Natural killer cell (primary cell): ENCODE data around the gene ALDH6A1. TPM values are rescaled to one million over a fixed set of nuclear protein-coding genes. Genes with fewer than 3 reads are reported as not detected.

Experiments
- ATAC-seq, 3 donors: fragments of 150-1000 bp in 2 of 3; fragments of 200-7000 bp in 1 of 3; cut with Tn5 transposase; 1 replicate in 1 of 3; 2 replicates in 2 of 3; pipeline ENCODE4 v1.10.0; 2021; ENCODE audit warnings: mild to moderate bottlenecking in 2 of 3, moderate library complexity in 2 of 3
- DNase-seq, 2 donors: peaks; one replicate each; pipeline versions ENCODE4 v3.0.0 to v3.0.0-alpha.2; 2013 to 2021; ENCODE audit warnings: mixed read lengths in 1 of 2
- H3K27ac ChIP-seq: one replicate; pipeline ENCODE4 v1.5.1; 2013; ENCODE audit warnings: mild to moderate bottlenecking, low read length
- H3K27me3 ChIP-seq: one replicate; pipeline ENCODE4 v1.6.1; 2013; ENCODE audit warnings: low read length; ENCODE audit not compliant: control insufficient read depth, insufficient read depth
- H3K36me3 ChIP-seq: one replicate; pipeline ENCODE4 v1.6.1; 2013; ENCODE audit warnings: low read length; ENCODE audit not compliant: control insufficient read depth, insufficient read depth
- H3K4me1 ChIP-seq: one replicate; pipeline ENCODE4 v1.6.1; 2013; ENCODE audit warnings: low read length; ENCODE audit not compliant: control insufficient read depth, insufficient read depth
- H3K4me3 ChIP-seq: one replicate; pipeline ENCODE4 v1.5.1; 2013; ENCODE audit warnings: low read length
- H3K9me3 ChIP-seq: one replicate; pipeline ENCODE4 v1.6.1; 2013; ENCODE audit warnings: low read length; ENCODE audit not compliant: control insufficient read depth, insufficient read depth
- H3K27ac Mint-ChIP-seq, 2 donors: one replicate each; pipeline ENCODE4 v1.8.0; 2022; ENCODE audit warnings: mild to moderate bottlenecking in 2 of 2, mixed read lengths in 2 of 2, moderate library complexity in 1 of 2
- H3K27me3 Mint-ChIP-seq, 2 donors: one replicate each; pipeline ENCODE4 v1.8.0; 2022; ENCODE audit warnings: low read depth in 2 of 2, mixed read lengths in 2 of 2
- H3K36me3 Mint-ChIP-seq: one replicate; pipeline ENCODE4 v1.8.0; 2022; ENCODE audit warnings: mixed read lengths
- H3K4me1 Mint-ChIP-seq, 2 donors: one replicate each; pipeline ENCODE4 v1.8.0; 2022; ENCODE audit warnings: mixed read lengths in 2 of 2
- H3K4me3 Mint-ChIP-seq: one replicate; pipeline ENCODE4 v1.8.0; 2022; ENCODE audit warnings: mild to moderate bottlenecking, moderate library complexity, mixed read lengths
- H3K9me3 Mint-ChIP-seq, 2 donors: one replicate each; pipeline ENCODE4 v1.8.0; 2022; ENCODE audit warnings: mixed read lengths in 2 of 2
- CTCF ChIP-seq: fragments of 200-600 bp; IDR thresholded peaks from one replicate; pipeline ENCODE4 v1.8.0; 2022; ENCODE audit warnings: antibody characterized with exemption
- WGBS: methylation state at CpG from one replicate; pipeline ENCODE4 v1.1.7; 2013; ENCODE audit warnings: missing lambda C conversion rate; ENCODE audit not compliant: insufficient coverage; 5-methylcytosine and 5-hydroxymethylcytosine counted together
- intact Hi-C: fragments of 100-400 bp; cut with micrococcal nuclease; formaldehyde crosslinking; loops from one replicate; pipeline ENCODE4 v1.14.2; 2022
- total RNA-seq, 4 donors: library from RNA; stranded (reverse); fragments of 120-200 nt in 1 of 4; gene quantifications; one replicate each; pipeline versions ENCODE4 v1.2.3 to v1.2.4, GENCODE V29; 2013 to 2022

The ALDH6A1 gene
- total RNA-seq, 3 donors from 2014 or later (not counting 1 experiment from before 2014, with no cell fraction given) = 8.5 to 9.6 (median 9.5) TPM

DNA sequence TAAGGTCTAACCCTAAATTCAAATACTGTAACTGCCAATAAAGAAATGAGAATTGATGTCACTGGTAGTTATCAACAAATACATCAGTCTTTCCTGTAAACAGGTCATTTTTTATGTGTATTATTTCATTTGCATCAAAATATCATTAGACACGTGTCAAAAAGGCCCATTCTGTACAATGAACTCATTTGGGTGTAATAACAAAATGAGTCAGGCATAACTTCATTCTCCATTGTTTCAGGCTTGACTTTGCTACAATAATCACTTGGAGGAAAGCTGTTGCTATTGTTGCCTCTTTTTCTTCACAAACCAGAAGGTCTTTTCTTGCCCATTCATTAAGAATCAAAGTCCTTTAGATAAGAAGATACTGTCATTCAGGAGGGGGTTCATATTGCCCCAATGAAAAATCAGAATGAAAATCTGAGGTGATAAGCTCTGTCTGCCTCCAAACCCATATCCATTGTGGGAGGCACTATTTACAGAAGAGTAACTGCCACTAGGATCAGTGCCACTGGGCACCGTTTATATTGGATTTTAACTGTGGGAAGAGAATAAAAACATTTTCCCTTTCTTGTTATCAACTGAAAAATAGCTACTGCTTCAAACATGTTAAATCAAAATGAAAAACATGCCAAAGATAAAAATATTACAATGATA, 75.3 kb downstream of the ALDH6A1 start:
- no peak for TF ChIP-seq CTCF
- H3K4me1 Mint-ChIP-seq = no peaks in the 10 kb centered on the region

More for the DNA sequence above, 75.3 kb downstream of the ALDH6A1 start:
- H3K9me3 ChIP-seq = no peaks in the 10 kb centered on the region
- no peaks in the 10 kb centered on the region for H3K27me3 ChIP-seq
- ATAC-seq (no peak), DNase-seq (no peak)
- no peaks in the 10 kb centered on the region for H3K36me3 Mint-ChIP-seq
- no peak overlapping the region for H3K27ac Mint-ChIP-seq
- no peaks in the 10 kb centered on the region for H3K9me3 Mint-ChIP-seq
- no peaks in the 10 kb centered on the region for H3K4me1 ChIP-seq
- peaks cover 12% of the 10 kb centered on the region for H3K36me3 ChIP-seq
- intact Hi-C loops = no loop called here
- H3K4me3 ChIP-seq = no peak overlapping the region
- H3K4me3 Mint-ChIP-seq = no peak overlapping the region
- no peak overlapping the region for H3K27ac ChIP-seq
- no peaks in the 10 kb centered on the region for H3K27me3 Mint-ChIP-seq
- WGBS = 100% methylated on average over 1 of the region's 2 CpGs

Other genes with a start within 250 kb of the ALDH6A1 start
- gene PTGR2, start 232.6 kb downstream of the ALDH6A1 start, total RNA-seq = 1 to 10 TPM in 2 of 3 donors, under 1 TPM in 1; 0.48 to 1.5 (median 1.5) TPM
- 100 to 1,000 TPM; 111 to 118 (median 113) TPM for gene ZNF410, start 197.6 kb downstream of the ALDH6A1 start, total RNA-seq
- gene FAM161B, start 134.4 kb downstream of the ALDH6A1 start, total RNA-seq = 1 to 10 TPM; 2.5 to 4.8 (median 3.1) TPM
- gene COQ6, start 134.2 kb downstream of the ALDH6A1 start, total RNA-seq = 10 to 100 TPM; 20.8 to 24.0 (median 21.7) TPM
- gene ENTPD5, start 65.2 kb downstream of the ALDH6A1 start, total RNA-seq = 10 to 100 TPM in 2 of 3 donors, 1 to 10 TPM in 1; 8.6 to 15.7 (median 13.0) TPM
- gene BBOF1, start 65.1 kb downstream of the ALDH6A1 start, total RNA-seq = 1 to 10 TPM; 3.1 to 3.6 (median 3.2) TPM
- gene LIN52, start 503 bp upstream of the ALDH6A1 start, total RNA-seq = 10 to 100 TPM; 10.6 to 15.0 (median 12.8) TPM
- not detected for gene VSX2, start 155.0 kb upstream of the ALDH6A1 start, total RNA-seq
- gene ABCD4, start 218.5 kb upstream of the ALDH6A1 start, total RNA-seq = 10 to 100 TPM; 78.3 to 99.6 (median 92.8) TPM